Hepatic stellate cell (primary cell): ENCODE measurements around the gene DNAJB6.

Source experiments
- DNase-seq: peaks from one replicate; pipeline ENCODE4 v3.0.0; 2011; ENCODE audit warnings: low spot score

Gene DNAJB6

GRCh38 chr7:157428554-157428945, 91.7 kb downstream of the DNAJB6 start:
- DNase-seq: no peak

DNA sequence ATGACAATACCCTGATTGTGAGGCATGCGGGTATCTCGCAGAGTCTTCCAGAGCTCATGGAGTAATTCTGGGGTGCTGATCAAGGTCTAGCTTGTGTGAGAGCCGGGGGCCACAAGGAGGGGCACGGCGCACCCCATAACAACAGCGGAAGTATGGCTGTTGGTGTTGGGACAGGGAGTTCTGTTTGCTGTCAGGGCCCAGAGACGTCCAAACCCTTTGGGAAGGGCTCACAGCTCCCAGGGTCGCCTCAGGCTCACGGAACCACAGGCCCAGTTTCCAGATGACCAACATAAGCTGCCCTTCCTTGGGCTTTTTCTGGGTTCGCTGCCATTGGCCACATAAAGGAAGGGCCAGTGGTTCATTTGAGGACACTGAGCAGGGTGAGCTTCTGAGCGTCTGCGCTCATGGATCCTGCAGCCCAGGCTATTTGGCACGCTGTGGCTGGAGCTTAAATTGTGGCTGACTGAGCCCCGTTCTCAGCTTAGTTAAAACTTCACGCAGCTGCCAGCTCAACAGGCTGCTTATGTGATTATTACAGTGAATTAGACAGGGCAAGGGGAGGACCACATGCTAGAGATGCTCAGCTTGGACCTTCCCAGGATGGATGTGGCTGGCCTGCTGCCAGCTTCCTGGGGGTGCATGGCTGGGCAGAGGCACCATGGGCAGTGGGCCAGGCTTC, 92.3 kb downstream of the DNAJB6 start:
- no peak for DNase-seq

DNA sequence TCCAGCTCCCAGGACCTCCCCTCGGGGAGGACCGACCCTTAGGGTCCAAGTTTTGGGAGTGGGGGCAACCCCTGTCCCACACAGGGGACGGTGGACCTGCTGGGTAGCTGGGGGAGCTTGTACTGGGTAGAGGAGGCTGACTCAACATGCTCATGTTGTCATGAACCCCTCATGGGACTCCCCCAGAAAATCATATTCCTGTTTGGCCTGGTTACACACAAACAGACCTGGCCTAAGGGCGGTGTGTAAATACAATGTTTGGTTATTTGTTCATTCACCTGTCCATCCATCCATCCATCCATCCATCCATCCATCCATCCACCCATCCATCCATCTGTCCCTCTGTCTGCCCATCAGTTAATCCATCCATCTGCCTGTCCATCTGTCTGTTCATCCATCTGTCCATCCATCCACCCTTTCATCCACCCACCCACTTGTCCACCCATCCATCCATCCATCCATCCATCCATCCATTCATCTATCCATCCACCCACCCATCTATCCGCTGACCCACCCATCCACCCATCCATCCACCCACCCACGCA, 92.9 kb downstream of the DNAJB6 start:
- DNase-seq: no peak

DNA sequence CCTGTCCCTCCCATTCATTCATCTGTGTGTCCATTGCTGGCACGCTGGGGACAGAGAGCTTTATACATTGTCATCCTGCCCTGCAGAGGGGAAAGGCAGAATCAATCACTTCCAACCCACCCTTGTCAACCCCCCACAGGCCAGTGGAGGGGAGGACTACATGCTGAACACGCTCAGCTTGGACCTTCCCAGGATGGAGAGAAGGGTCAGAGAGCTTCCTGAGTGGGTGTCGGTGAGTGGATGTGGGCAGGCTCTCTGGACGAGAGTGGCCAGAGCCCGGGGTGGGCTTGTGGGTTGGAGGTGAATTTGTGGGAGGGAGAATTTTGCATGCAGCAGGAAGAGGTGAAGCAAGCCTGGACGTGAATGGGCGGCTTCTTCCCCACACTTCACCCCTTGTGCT, 93.9 kb downstream of the DNAJB6 start:
- no peak for DNase-seq

- DNase-seq: no peak
Measured at GRCh38 chr7:157431173-157431950, 94.6 kb downstream of the DNAJB6 start.

GRCh38 chr7:157431951-157432540, 95.2 kb downstream of the DNAJB6 start:
- no peak for DNase-seq

DNA sequence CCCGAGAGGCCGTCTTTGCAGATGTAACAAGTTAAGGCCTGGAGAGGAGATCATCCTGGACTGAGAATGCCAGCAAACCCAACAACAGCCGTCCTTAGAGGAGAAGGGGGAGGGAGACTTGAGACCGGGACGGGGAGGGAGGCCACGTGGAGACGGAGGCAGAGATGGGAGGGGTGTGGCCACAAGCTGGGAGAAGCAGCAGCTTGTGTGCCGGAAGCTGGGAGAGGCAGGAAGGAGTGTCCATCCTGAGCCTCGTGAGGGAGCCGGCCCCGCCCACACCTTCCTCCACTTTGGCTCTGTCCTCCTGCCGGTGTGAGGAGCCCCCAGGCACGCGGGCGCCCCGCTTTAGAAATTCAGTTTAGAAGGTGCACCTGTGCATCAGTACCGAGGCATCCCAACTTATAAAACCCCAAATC, 95.7 kb downstream of the DNAJB6 start:
- peak; percentile 94 for DNase-seq

DNA sequence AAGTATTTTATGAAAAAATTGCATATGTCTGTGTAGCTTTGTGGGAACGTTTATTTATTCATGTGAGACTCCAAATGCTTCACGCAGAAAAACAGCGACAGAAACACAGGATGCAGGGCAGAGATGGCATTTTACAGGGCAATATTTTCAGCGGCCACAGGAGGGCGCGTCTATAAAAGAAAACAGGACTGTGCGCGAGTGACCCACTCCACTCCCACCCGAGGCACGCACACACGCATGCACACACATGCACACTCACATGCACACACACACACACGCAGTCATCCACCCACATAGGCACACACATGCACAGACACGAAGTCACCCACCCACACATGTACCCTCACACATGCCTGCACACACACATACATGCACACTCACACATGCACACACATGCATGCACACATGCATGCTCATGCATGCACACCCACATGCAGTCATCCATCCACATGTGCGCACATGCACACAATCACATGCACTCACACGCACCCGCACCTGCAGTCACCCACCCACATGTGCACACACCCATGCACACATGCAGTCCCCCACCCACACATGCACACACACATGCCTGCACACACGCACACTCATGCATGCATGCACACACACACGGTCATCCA, 96.3 kb downstream of the DNAJB6 start:
- peak; percentile 68 for DNase-seq

DNA sequence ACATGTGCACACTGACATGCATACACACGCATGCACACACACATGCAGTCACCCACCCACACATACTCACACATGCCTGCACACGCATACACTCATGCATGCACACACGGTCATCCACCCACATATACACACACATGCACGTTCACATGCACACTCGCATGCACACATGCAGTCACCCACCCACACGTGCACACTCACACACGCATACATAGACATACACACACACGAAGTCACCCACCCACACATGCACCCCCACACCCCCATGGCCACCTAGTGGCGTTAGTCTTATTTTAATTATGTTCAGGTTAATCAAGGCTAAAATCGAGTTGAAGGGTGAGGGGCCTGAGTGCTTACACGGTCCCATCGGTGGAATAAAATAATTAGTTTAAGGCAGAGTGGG, 96.8 kb downstream of the DNAJB6 start:
- no peak for DNase-seq

GRCh38 chr7:157434231-157434630, 97.4 kb downstream of the DNAJB6 start:
- no peak for DNase-seq

DNA sequence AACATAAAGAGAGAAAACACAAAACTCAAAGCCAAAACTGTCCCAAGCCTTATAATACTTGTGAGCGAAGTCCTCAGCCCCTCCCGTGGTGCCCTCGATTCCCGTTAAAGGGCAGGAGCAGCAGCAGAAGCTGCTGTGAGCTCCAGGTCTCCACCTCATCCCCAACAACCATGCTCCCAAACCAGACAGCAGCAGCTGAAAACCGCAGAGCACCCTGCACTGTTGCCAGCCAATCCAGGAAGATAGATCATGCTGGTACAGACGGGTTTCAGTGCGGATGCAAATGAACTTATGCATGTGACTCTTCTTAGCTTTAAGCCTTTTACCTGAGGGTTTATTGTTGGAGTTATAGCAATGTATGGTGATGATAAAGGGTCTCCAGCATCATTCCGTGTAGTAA, 97.9 kb downstream of the DNAJB6 start:
- DNase-seq: no peak

DNA sequence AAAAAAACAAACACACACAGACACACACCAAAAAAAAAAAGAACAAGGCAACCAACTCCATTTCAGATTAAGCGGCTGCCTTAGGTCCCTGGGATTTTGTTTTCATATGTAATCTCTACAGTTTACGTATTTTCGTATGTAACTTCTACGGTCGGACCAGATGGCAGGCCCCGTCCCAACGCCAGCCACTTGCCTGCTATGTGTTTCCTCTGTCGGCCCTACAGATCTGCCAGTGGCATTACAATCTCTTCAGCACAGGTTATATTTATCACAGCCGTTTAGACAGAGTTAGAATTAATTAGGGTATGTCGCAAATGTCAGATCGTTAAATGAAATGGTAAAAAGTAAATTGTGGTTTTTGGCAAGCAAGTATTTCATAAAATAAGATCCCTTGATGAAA, 99.3 kb downstream of the DNAJB6 start:
- no peak for DNase-seq

- DNase-seq: no peak
Measured at GRCh38 chr7:157436763-157437480, 100.1 kb downstream of the DNAJB6 start.

- no peak for DNase-seq
Measured at GRCh38 chr7:157437519-157438061, 100.8 kb downstream of the DNAJB6 start.

DNA sequence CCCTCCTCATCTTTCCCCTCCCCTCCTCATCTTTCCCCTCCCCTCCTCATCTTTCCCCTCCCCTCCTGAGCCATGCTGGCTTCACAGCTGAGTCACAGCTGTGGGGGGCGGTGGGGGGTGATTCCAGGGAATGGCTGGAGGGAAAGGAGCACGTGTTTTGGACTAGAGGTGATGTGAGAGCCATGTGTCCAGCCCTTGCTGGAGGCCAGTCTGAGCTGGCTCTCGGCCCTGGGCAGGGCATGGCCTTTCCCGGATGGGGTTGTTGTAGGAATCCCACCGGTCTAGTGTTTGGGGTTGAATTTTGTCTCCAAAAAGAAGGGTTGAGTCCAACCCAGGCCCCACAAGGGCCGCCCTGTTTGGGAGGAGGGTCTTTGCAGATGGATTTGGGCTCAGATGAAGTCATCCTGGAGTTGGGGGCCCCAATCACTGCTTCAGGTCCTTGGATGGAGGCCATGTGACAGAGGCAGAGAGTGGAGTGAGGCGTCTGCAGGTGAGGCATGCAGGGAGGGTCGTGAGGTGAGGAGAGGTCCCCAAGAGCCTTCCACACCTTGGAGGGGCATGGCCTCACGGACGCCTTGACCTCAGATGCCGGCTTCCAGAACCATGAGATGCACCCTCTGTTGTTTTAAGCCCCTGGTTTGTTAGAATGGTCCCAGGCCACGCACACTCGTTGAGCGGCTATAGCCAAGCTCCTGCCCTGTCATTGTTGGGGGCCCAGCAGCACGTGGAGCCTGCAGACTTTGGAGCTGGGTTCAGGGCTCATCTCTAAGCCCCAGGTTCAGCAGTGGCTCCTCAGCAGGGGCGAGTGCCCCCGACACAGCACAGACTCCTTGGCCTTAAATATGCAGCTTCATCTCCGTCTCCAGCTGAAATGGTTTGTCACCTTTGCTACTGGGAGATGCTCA, 101.6 kb downstream of the DNAJB6 start:
- DNase-seq: no peak

DNA sequence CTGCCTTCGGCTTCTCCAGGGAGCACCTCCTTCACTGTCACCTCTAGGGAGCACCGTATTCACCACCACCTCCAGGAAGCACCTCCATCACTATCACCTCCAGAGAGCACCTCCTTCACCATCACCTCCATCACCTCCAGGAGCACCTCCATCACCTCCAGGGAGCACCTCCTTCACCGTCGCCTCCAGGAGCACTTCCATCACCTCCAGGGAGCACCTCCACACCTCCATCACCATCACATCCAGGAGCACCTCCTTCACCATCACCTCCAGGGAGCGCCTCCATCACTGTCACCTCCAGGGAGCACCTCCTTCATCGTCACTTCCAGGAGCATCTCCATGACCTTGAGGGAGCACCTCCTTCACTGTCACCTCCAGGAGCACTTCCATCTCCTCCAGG, 102.3 kb downstream of the DNAJB6 start:
- DNase-seq: no peak

- no peak for DNase-seq
Measured at GRCh38 chr7:157439761-157440160, 103.0 kb downstream of the DNAJB6 start.

- DNase-seq: no peak
Measured at GRCh38 chr7:157440346-157441022, 103.7 kb downstream of the DNAJB6 start.

DNA sequence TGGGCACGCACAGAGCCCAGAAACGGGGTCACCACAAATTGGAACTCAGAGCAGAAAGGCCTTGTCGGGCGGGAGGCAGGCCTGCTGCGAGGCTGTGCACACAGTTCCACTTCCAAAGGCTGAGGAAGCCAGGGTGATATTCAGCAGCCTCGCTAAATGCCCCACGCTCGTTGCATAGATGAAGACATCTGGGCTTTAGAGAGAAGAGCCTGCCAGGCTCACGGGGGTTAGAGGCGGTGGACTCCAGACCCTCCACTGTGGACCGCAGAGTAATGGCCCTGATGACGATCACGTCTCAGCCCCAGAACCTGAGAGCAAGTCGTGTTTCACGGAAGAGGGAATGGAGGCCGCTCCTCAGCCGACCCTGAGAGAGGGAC, 104.2 kb downstream of the DNAJB6 start:
- no peak for DNase-seq

DNA sequence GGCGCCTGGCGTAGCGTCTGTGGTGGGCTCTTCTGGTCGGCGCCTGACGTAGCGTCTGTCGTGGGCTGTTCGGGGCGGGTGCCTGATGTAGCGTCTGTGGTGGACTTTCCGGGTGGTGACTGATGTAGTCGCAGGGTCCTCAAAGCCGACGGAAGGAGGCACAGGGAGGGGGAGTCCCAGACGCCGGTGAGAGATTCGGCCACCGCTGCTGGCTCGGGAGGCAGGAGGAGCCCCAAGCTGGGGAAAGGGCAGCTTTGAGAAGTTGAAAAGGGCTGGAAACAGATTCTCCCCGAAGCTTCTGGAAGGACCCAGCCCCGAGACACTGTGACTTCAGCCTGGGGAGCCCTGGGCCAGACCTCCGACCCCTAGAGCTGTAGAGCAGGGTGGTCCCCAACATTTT, 105.7 kb downstream of the DNAJB6 start:
- DNase-seq: no peak
